IMR-90 (cell line): ENCODE measurements around the gene FAM110D.

Experiments
- BHLHE40 ChIP-seq: fragments of 150-350 bp; IDR thresholded peaks from 2 replicates; pipeline ENCODE4 v1.6.1; 2016; ENCODE audit warnings: mild to moderate bottlenecking, low read depth, low read length
- CEBPB ChIP-seq: IDR thresholded peaks from 2 replicates; pipeline ENCODE4 v1.6.1; 2012; ENCODE audit warnings: low read depth, low read length, improper control_type of control experiment
- CHD1 ChIP-seq: IDR thresholded peaks from 2 replicates; pipeline ENCODE4 v1.6.1; 2012; ENCODE audit warnings: low read depth, low read length, improper control_type of control experiment
- CTCF ChIP-seq: conservative IDR thresholded peaks from 2 replicates; pipeline ENCODE4 v1.5.1; 2012; ENCODE audit warnings: mild to moderate bottlenecking, low read depth, low read length, improper control_type of control experiment
- ELK1 ChIP-seq: fragments of 150-350 bp; IDR thresholded peaks from 2 replicates; pipeline ENCODE4 v1.6.1; 2016; ENCODE audit warnings: low read depth, mild to moderate bottlenecking, low read length, moderate library complexity, borderline replicate concordance
- MAFK ChIP-seq: IDR thresholded peaks from 2 replicates; pipeline ENCODE4 v1.6.1; 2012; ENCODE audit warnings: low read depth, low read length, improper control_type of control experiment
- MXI1 ChIP-seq: IDR thresholded peaks from 2 replicates; pipeline ENCODE4 v1.6.1; 2012; ENCODE audit warnings: low read depth, mild to moderate bottlenecking, low read length, moderate library complexity, borderline replicate concordance
- NFE2L2 ChIP-seq: fragments of 150-350 bp; IDR thresholded peaks from 2 replicates; pipeline ENCODE4 v1.6.1; 2016; ENCODE audit warnings: low read depth, mild to moderate bottlenecking, low read length
- POLR2A ChIP-seq: IDR thresholded peaks from 2 replicates; pipeline ENCODE4 v1.6.1; 2012; ENCODE audit warnings: mild to moderate bottlenecking, low read depth, low read length
- RAD21 ChIP-seq: IDR thresholded peaks from 2 replicates; pipeline ENCODE4 v1.6.1; 2012; ENCODE audit warnings: low read length, improper control_type of control experiment
- RFX5 ChIP-seq: IDR thresholded peaks from 2 replicates; pipeline ENCODE4 v1.8.0; 2012; ENCODE audit warnings: low read depth, mild to moderate bottlenecking, low read length, moderate library complexity

GRCh38 chr1:26187882-26188281 lies 29.0 kb downstream of the FAM110D start:
- TF ChIP-seq CTCF (no peak), MAFK (no peak), NFE2L2 (no peak), POLR2A (no peak), RAD21 (no peak), CHD1 (no peak), ELK1 (no peak), MXI1 (no peak), CEBPB (no peak), BHLHE40 (no peak), RFX5 (no peak)
